ENCODE data around the gene ADGRE3.
"Not testable (repeated sequence)": the region's sequence is repeated elsewhere in the genome, so short reads cannot be mapped to it uniquely, and the experiment has no call there.

The ADGRE3 gene

DNA sequence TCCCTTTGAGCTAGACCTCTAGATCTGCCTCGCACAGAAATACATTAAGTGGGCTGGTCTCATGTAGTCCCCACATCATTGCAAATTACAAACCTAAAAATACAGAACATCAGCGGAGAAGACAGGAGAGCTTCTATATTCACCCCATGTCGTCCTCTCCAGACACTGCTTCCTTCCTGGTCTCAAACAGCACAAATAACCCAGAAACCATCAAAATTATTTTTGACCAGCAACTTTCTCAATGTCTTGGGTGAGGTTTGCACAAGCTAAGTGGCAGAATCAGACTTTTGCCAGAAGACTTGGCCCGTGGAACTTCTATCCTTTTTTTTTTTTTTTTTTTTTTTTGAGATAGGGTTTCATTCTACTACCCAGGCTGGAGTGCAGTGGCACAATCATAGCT, 63.6 kb downstream of the ADGRE3 start:
- in situ Hi-C loops (cut with HindIII; ENCODE audit: low sequenced_read_pairs), result no loop called here

DNA sequence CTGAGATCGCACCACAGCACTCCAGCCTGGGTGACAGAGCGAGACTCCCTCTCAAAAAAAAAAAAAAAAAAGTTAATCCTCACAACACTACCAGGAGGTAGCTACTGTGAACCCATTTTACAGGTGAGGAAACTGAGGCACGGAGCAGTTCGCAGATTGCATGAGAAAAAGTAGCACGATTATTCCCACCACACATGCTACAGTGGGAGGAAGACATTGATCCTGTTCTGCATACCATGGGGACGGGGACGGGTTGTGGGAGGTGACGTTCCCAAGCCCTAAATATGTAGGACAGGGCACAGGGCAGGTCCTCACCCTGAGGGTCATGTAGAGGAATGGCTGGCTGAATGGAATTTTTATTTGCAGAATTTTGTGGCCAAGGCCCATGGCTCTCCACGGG, 68.0 kb downstream of the ADGRE3 start:
- in situ Hi-C loops (cut with HindIII; ENCODE audit: low sequenced_read_pairs), result no loop called here

DNA sequence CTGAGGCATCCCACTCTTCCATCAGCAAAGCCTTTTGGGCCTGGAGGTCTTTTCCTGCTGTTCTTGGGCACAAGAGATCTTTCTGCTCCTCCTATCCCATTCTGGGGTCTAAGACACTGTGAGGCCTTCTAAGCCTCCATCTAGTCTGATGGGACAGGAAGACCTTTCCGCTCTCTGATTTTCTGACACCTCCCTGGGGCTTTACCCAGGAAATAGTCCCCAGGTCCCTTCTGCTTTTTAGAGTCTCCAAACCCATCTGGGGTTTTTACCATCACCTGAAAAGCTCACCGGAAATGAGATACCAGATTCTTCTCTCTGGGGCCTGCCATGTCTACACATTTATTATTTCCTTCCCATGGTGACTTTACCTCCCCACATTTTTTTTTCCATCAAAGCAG, 70.7 kb downstream of the ADGRE3 start:
- in situ Hi-C loops (cut with HindIII; ENCODE audit: low sequenced_read_pairs), result no loop called here

- in situ Hi-C loops (cut with HindIII; ENCODE audit: low sequenced_read_pairs), result loop anchor here (5.0 kb wide), 1 partner anchor 73 kb away; the partner anchor contains the start of gene ADGRE3
Observed at GRCh38 chr19:14599548-14600147, 75.0 kb downstream of the ADGRE3 start.

- in situ Hi-C loops (cut with HindIII; ENCODE audit: low sequenced_read_pairs), result loop anchor here (5.0 kb wide), 1 partner anchor 77 kb away; the partner anchor contains the start of gene ADGRE3
Observed at GRCh38 chr19:14595558-14595957, 79.1 kb downstream of the ADGRE3 start.

- in situ Hi-C loops (cut with HindIII; ENCODE audit: low sequenced_read_pairs), result not testable (repeated sequence)
Observed at GRCh38 chr19:14589433-14589832, 85.2 kb downstream of the ADGRE3 start.

DNA sequence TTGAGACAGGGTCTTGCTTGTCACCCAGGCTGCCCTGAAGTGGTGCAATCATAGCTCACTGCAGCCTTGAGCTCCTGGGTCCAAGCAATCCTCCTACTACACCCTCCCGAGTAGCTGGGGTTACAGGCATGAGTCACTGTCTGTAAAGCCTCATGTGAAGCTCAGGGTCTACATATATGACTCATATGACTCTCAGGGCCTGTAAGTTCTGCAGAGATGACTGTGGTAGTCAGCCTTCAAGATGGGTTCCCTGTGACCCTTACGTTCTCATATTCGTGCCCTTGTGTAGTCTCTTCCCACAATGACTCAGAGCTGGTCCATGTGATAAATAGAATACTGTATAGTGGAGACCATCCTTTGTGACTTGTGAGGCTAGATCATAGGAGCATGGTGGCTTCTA, 89.5 kb downstream of the ADGRE3 start:
- in situ Hi-C loops (cut with HindIII; ENCODE audit: low sequenced_read_pairs), result not testable (repeated sequence)

GRCh38 chr19:14584372-14584771, 90.3 kb downstream of the ADGRE3 start:
- in situ Hi-C loops (cut with HindIII; ENCODE audit: low sequenced_read_pairs), result not testable (repeated sequence)

- in situ Hi-C loops (cut with HindIII; ENCODE audit: low sequenced_read_pairs), result no loop called here
Observed at GRCh38 chr19:14582894-14583340, 91.7 kb downstream of the ADGRE3 start, which contains the start of gene CLEC17A. CLEC17A (plus strand) TSS chr19:14583084; CDS start chr19:14583161, 77 bp downstream.

DNA sequence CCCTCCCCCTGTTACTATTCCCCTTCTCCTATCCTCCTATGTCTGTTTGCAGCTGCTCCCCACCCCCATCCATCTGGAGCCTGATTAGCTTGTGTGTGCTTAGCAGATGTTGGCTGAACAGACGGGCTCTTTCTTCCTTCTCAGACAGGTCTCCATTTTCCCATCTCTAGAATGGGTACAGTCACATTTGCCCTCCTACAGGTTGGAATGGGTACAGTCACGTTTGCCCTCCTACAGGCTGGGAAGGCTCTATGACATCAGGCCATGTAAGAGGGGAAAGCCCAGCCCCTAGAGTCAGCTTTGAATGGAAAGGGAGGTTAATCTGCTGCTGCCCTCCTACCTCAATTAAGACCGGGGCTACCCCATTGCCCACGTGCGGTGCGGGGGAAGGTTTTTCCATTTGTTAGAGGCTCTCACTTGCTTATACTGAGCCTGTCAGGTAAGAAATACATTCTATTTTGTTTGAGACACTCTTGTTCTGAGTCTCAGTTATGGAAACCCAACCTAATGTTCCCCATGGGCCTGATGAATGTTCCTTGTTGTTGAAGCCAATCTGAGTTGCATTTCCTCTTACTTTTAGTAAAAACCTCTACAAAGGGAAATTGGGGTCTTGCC, 93.9 kb downstream of the ADGRE3 start:
- in situ Hi-C loops (cut with HindIII; ENCODE audit: low sequenced_read_pairs), result no loop called here

DNA sequence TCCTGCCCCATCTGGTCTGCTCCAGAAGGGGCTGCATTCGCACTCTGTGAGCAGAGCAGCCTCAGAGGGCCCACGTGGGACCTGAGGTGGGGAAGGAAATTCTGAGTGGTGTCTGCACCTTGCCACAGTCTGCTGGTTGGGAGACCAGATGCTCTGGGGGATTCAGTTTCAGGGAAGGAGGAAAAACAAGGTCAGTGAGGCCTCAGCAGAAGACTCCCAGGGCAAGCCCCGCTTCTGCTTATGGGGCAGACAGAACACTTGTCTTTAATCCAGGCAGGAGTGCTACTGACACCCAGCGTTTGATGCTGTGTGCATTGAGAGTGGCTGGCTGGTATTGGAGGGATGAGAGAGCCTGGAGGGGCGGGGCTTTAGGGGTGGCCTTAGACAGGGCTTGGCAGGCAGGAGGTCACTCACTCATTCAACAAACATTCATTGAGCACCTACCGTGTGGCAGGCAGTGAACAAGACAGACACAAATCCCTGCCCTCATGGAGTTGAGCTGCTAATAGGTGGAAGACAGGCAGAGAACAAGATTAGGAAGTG, 96.7 kb downstream of the ADGRE3 start:
- in situ Hi-C loops (cut with HindIII; ENCODE audit: low sequenced_read_pairs), result no loop called here

DNA sequence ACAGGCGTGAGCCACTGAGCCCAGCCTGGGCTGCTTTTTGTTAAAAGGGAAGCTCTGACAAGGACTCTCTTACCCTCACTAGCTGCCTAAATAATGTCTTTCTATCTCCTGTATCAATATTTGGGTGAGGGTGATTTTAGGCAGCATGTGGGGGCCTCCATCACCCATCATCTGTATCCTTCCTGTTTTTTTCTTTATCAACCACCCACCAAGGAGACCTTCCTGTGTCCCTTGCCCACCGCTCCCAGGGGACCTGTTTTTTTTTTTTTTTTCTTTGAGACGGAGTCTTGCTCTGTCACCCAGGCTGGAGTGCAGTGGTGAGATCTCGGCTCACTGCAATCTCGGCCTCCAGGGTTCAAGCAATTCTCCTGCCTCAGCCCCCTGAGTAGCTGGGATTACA, 97.4 kb downstream of the ADGRE3 start:
- in situ Hi-C loops (cut with HindIII; ENCODE audit: low sequenced_read_pairs), result no loop called here

DNA sequence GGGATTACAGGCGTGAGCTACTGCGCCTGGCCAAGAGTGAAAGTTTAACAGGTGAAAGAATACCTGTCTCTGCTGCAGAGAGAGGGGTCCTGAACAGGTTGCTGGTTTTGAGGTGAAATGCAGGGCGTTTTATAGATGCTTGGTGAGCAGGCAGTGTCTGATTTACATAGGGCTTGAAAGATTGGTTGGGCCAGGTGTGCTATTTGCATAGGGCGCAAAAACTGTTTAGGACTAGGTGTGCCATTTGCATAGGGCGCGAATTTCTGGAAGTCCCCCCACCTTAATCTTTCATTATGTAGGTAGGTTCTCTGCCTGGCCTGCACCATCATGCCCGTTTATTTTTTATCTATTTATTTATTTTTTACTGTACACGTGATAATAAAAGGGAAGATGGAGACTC, 98.3 kb downstream of the ADGRE3 start:
- in situ Hi-C loops (cut with HindIII; ENCODE audit: low sequenced_read_pairs), result no loop called here

DNA sequence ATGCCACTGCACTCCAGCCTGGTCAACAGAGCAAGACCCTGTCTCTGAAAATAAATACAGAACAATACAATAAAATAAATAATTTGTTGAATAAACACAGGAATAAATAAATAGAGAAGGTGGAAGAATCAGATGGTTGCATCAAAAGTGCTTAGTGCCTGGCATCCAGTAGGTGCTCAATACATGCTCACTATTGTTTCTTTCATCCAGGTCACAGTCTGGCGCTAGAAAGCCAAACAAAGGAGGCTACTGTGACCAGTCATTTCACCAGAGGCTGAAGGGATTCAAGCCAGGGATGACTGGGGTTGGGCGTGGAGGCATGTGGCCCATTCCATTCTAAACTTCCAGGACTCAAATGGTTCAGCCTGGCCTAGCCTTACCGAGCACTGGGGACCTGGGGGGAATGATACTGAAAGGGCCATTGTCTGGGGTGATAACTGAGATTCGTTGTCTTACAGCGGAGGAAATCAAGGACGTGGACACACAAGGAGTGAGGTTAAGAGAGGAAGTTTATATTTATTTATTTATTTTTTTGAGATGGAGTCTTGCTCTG, 99.1 kb downstream of the ADGRE3 start:
- in situ Hi-C loops (cut with HindIII; ENCODE audit: low sequenced_read_pairs), result no loop called here

- in situ Hi-C loops (cut with HindIII; ENCODE audit: low sequenced_read_pairs), result no loop called here
Observed at GRCh38 chr19:14571695-14572490, 102.8 kb downstream of the ADGRE3 start, which contains the start of gene NDUFB7. NDUFB7 (minus strand) TSS chr19:14572066; CDS start chr19:14572000, 66 bp downstream.

DNA sequence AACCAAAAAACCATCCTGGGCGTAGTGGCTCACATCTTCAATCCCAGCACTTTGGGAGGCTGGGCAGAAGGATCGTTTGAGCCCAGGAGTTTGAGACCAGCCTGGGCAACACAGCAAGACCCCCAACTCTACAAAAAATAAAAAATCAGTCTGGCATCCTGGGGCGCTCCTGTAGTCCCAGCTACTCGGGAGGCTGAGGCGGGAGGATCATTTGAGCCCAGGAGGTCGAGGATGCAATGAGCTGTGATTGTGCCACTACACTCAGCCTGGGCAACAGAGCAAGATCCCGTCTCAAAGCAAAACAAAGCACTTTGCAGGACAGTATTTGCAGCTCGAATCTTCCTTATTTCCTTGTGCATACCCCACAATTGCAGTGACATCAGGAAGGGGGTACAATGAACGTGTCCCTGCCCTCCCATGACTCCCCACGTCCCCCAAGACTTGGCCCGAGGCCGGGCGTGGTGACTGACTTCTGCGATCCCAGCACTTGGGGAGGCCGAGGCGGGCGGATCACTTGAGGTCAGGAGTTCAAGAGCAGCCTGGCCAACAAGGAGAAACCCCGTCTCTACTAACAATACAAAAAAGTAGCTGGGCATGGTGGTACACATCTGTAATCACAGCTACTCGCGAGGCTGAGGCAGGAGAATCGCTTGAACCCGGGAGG, 103.6 kb downstream of the ADGRE3 start:
- in situ Hi-C loops (cut with HindIII; ENCODE audit: low sequenced_read_pairs), result no loop called here
